ENCODE data around the gene ZC3H10.
"Not testable (repeated sequence)": the region's sequence is repeated elsewhere in the genome, so short reads cannot be mapped to it uniquely, and the experiment has no call there.

Gene ZC3H10
- 8.5 to 20.6 (median 17.4) reads per million in 4 donors for total RNA-seq

GRCh38 chr12:56117778-56118687, at the start of gene ZC3H10:
Gene ZC3H10 (plus strand): TSS chr12:56118266. CDS start chr12:56120563, 2,297 bp downstream.
- peak; percentile 94 to 100 (median 96) for DNase-seq

GRCh38 chr12:56071648-56072047, 46.4 kb upstream of the ZC3H10 start:
- DNase-seq, result no peak

- DNase-seq, result no peak
Observed at GRCh38 chr12:56074396-56074795, 43.7 kb upstream of the ZC3H10 start.

GRCh38 chr12:56077966-56078365, 40.1 kb upstream of the ZC3H10 start:
- not testable (repeated sequence) for DNase-seq

GRCh38 chr12:56078427-56078826, 39.6 kb upstream of the ZC3H10 start:
- no peak for DNase-seq

GRCh38 chr12:56078931-56079722, 38.9 kb upstream of the ZC3H10 start:
- peak; percentile 27 to 46 (median 35) for DNase-seq

GRCh38 chr12:56079723-56080555, 38.1 kb upstream of the ZC3H10 start, which contains the start of gene ERBB3:
Gene ERBB3 (plus strand): TSS chr12:56080165. CDS start chr12:56080301, 136 bp downstream.
- DNase-seq, result peak; percentile 24 to 61 (median 49)

GRCh38 chr12:56080556-56081138, 37.4 kb upstream of the ZC3H10 start:
- no peak for DNase-seq

GRCh38 chr12:56081393-56082347, 36.4 kb upstream of the ZC3H10 start:
- DNase-seq, result no peak

- DNase-seq, result no peak
Observed at GRCh38 chr12:56082382-56082781, 35.7 kb upstream of the ZC3H10 start.

GRCh38 chr12:56082967-56083366, 35.1 kb upstream of the ZC3H10 start:
- DNase-seq, result no peak

GRCh38 chr12:56084958-56085543, 33.0 kb upstream of the ZC3H10 start:
- DNase-seq, result peak in 1 of 5 donors; percentile 39

GRCh38 chr12:56086096-56086495, 32.0 kb upstream of the ZC3H10 start:
- no peak for DNase-seq

GRCh38 chr12:56086608-56087007, 31.5 kb upstream of the ZC3H10 start:
- no peak for DNase-seq

- no peak for DNase-seq
Observed at GRCh38 chr12:56087220-56087619, 30.8 kb upstream of the ZC3H10 start.

- no peak for DNase-seq
Observed at GRCh38 chr12:56097738-56098137, 20.3 kb upstream of the ZC3H10 start.

GRCh38 chr12:56098592-56098991, 19.5 kb upstream of the ZC3H10 start:
- no peak for DNase-seq

- DNase-seq, result no peak
Observed at GRCh38 chr12:56099787-56100186, 18.3 kb upstream of the ZC3H10 start.

GRCh38 chr12:56101045-56101444, 17.0 kb upstream of the ZC3H10 start:
- no peak for DNase-seq

GRCh38 chr12:56102683-56103065, 15.4 kb upstream of the ZC3H10 start:
- DNase-seq, result no peak

Measured in T-helper 1 cell (primary cell).